ENCODE measurements around the gene ME1. TPM values are rescaled to one million over a fixed set of nuclear protein-coding genes. Genes with fewer than 3 reads are reported as not detected.

The ME1 gene
- total and polyA plus RNA-seq, 9 of the 15 experiments (the other 6 are each of a cell fraction or from before 2014, with no cell fraction given): 3.2 to 10.4 (median 5.5) TPM

GRCh38 chr6:83389606-83390005, 41.2 kb downstream of the ME1 start (continued):
- TF ChIP-seq ZBTB12 (CRISPR knock-in tag; IDR thresholded peaks at IDR 0.05): no peak

DNA sequence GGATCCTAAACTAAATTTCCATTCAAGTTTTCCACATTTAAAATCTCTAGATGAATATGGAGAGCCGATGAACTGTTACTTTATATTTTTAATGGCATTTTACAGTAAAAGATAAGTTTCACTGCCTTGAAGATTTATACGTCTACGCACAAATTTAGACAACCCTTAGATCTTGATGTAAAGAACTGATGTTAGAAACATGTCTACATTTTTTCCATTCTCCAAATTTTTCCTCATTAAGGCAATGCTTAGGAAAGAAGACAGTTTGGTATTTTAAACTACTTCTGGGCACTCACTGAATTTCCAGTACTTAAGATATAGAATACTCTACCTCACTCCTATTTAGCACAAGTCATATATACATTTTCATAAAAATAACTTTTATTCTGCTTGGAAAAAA, 45.4 kb downstream of the ME1 start:
- in situ Hi-C loops (cut with MboI): no loop called here
- CTCF ChIA-PET (ENCODE audit: low intra/inter-chr PET ratio): no interaction called here
- POLR2A ChIA-PET: no interaction called here
- Histone ChIP-seq H3K9me1 (ENCODE audit: control insufficient read depth, insufficient read depth, low read length) (no peaks in the 10 kb centered on the region), H4K20me1 (replicated peaks; ENCODE audit: control insufficient read depth, insufficient read depth, low read length) (no peaks in the 10 kb centered on the region), H3K4me3 (no peak overlapping the region), H3K9me3 (replicated peaks; ENCODE audit: control insufficient read depth, insufficient read depth, low read depth, low read length) (no peaks in the 10 kb centered on the region), H3K36me3 (ENCODE audit: control insufficient read depth, insufficient read depth, low read length) (no peaks in the 10 kb centered on the region; the same call in 2 of the 3 replicates), H2AFZ (ENCODE audit: low read depth, low read length) (no peak overlapping the region), H3K9ac (ENCODE audit: insufficient read depth in 1 of 2, low read depth in 2 of 2, low read length in 2 of 2) (no peak overlapping the region), H3K27ac (ENCODE audit: extremely low read depth, low read depth, low read length) (no peak overlapping the region), H3K4me2 (ENCODE audit: insufficient read depth, low read length) (no peak overlapping the region), H3K27me3 (ENCODE audit: control insufficient read depth in 2 of 2, insufficient read depth in 2 of 2, low read length in 2 of 2) (no peaks in the 10 kb centered on the region), H3K79me2 (ENCODE audit: control insufficient read depth, insufficient read depth, low read length) (no peaks in the 10 kb centered on the region), H3K4me1 (replicated peaks in 1 of 2; ENCODE audit: control insufficient read depth in 2 of 2, insufficient read depth in 2 of 2, low read length in 2 of 2) (no peaks in the 10 kb centered on the region)
- no peak for FAIRE-seq
- ATAC-seq: no peak
- intact Hi-C loops (cut with micrococcal nuclease): no loop called here
- WGBS (ENCODE audit: insufficient coverage, low coverage, missing lambda C conversion rate): 91% methylated on average over 3 of the region's 3 CpGs
- no TSS peak for BruUV-seq (replicated peaks)
- DNase-seq (ENCODE audit: extremely low read depth in 1 of 4, low spot score in 3 of 4): no peak
- TF ChIP-seq NUFIP1 (IDR thresholded peaks at IDR 0.05; ENCODE audit: partially characterized antibody) (no peak), MLLT1 (IDR thresholded peaks at IDR 0.05) (no peak), SRSF7 (optimal IDR thresholded peaks at IDR 0.05; ENCODE audit: low read depth, low read length) (no peak), RAD21 (CRISPR knock-in tag; conservative IDR thresholded peaks at IDR 0.05 in 1 of 2, IDR thresholded peaks at IDR 0.05 in 1 of 2) (no peak), E2F6 (IDR thresholded peaks at IDR 0.05; ENCODE audit: borderline replicate concordance in 1 of 2, extremely low read depth in 1 of 2, insufficient read depth in 1 of 2, insufficient read length in 1 of 2, low read depth in 1 of 2, low read length in 1 of 2, poor library complexity in 1 of 2, severe bottlenecking in 1 of 2) (no peak), ZNF184 (CRISPR knock-in tag; IDR thresholded peaks at IDR 0.05) (no peak), ZBTB9 (CRISPR knock-in tag; IDR thresholded peaks at IDR 0.05) (no peak), ZNF384 (IDR thresholded peaks at IDR 0.05; ENCODE audit: low read depth, low read length) (no peak), TAF7 (tag; IDR thresholded peaks at IDR 0.05) (no peak)
- TF ChIP-seq, protein P1, sequence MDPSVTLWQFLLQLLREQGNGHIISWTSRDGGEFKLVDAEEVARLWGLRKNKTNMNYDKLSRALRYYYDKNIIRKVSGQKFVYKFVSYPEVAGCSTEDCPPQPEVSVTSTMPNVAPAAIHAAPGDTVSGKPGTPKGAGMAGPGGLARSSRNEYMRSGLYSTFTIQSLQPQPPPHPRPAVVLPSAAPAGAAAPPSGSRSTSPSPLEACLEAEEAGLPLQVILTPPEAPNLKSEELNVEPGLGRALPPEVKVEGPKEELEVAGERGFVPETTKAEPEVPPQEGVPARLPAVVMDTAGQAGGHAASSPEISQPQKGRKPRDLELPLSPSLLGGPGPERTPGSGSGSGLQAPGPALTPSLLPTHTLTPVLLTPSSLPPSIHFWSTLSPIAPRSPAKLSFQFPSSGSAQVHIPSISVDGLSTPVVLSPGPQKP (CRISPR knock-in tag; IDR thresholded peaks at IDR 0.05): no peak

Data from K562 (cell line).